NB4 (cell line): ENCODE results near the gene NAGK.
"Not testable (repeated sequence)": the region's sequence is repeated elsewhere in the genome, so short reads cannot be mapped to it uniquely, and the experiment has no call there.

ENCODE experiments used
- DNase-seq: peaks from one replicate; pipeline ENCODE4 v3.0.0; 2010; ENCODE audit warnings: low read depth
- H3K4me3 ChIP-seq: one replicate; pipeline ENCODE4 v1.5.1; 2011; ENCODE audit warnings: mild to moderate bottlenecking, low read depth, low read length, moderate library complexity
- MYC ChIP-seq: IDR thresholded peaks from 2 replicates; pipeline ENCODE4 v1.6.1; 2011; ENCODE audit warnings: low read depth, low read length
- POLR2A ChIP-seq: IDR thresholded peaks from 2 replicates; pipeline ENCODE4 v1.6.1; 2011; ENCODE audit warnings: mild to moderate bottlenecking; ENCODE audit not compliant: insufficient read length; ENCODE audit errors: extremely low read depth
- TF ChIP-seq, protein P1 (sequence below): IDR thresholded peaks from 2 replicates; pipeline ENCODE4 v1.6.1; 2011; ENCODE audit warnings: low read depth, low read length
- TF ChIP-seq, protein P2 (sequence below): IDR thresholded peaks from one replicate; pipeline ENCODE4 v1.5.1; 2012; ENCODE audit warnings: low read depth, low read length

The NAGK gene

GRCh38 chr2:71101656-71102055 lies 33.2 kb downstream of the NAGK start:
- DNase-seq, result peak; percentile 50
- TF ChIP-seq, protein P1, sequence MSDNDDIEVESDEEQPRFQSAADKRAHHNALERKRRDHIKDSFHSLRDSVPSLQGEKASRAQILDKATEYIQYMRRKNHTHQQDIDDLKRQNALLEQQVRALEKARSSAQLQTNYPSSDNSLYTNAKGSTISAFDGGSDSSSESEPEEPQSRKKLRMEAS, result no peak
- TF ChIP-seq POLR2A, result no peak
- no peak for TF ChIP-seq MYC
- TF ChIP-seq, protein P2, sequence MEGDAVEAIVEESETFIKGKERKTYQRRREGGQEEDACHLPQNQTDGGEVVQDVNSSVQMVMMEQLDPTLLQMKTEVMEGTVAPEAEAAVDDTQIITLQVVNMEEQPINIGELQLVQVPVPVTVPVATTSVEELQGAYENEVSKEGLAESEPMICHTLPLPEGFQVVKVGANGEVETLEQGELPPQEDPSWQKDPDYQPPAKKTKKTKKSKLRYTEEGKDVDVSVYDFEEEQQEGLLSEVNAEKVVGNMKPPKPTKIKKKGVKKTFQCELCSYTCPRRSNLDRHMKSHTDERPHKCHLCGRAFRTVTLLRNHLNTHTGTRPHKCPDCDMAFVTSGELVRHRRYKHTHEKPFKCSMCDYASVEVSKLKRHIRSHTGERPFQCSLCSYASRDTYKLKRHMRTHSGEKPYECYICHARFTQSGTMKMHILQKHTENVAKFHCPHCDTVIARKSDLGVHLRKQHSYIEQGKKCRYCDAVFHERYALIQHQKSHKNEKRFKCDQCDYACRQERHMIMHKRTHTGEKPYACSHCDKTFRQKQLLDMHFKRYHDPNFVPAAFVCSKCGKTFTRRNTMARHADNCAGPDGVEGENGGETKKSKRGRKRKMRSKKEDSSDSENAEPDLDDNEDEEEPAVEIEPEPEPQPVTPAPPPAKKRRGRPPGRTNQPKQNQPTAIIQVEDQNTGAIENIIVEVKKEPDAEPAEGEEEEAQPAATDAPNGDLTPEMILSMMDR, result no peak
- no peak overlapping the region for H3K4me3 ChIP-seq

- TF ChIP-seq, protein P1, result no peak
- TF ChIP-seq, protein P2, result no peak
- TF ChIP-seq MYC, result no peak
- no peak overlapping the region for H3K4me3 ChIP-seq
- DNase-seq, result no peak
Observed at GRCh38 chr2:71102981-71103681, 34.7 kb downstream of the NAGK start.

- DNase-seq, result no peak
- TF ChIP-seq, protein P2, result no peak
- TF ChIP-seq POLR2A (no peak), MYC (no peak)
- H3K4me3 ChIP-seq, result no peak overlapping the region
Observed at GRCh38 chr2:71103809-71104208, 35.4 kb downstream of the NAGK start.

- not testable (repeated sequence) for H3K4me3 ChIP-seq, DNase-seq
Observed at GRCh38 chr2:71106463-71106862, 38.0 kb downstream of the NAGK start.

- DNase-seq, result no peak
- TF ChIP-seq MYC, result no peak
- no peak overlapping the region for H3K4me3 ChIP-seq
Observed at GRCh38 chr2:71108091-71108490, 39.6 kb downstream of the NAGK start.

DNA sequence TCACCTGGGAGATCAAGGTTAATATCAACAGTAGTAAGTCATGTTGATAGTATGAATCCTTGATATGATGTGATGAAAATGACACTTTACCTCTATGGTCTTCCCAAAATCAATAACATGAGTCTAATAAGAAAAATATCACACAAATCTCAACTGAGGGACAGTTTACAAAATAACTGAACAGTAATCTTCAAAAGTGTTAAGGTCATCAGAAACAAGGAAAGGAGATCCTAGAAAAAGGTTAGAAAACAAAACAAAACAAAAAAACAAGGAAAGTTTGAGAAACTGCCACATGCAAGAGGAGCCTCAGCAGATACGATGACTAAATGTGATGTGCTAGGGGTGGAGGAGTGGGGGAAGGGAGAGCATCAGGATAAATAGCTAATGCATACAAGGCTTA lies 45.4 kb downstream of the NAGK start:
- TF ChIP-seq, protein P1, result no peak
- TF ChIP-seq MYC (no peak), POLR2A (no peak)
- TF ChIP-seq, protein P2, result no peak
- no peak overlapping the region for H3K4me3 ChIP-seq

DNA sequence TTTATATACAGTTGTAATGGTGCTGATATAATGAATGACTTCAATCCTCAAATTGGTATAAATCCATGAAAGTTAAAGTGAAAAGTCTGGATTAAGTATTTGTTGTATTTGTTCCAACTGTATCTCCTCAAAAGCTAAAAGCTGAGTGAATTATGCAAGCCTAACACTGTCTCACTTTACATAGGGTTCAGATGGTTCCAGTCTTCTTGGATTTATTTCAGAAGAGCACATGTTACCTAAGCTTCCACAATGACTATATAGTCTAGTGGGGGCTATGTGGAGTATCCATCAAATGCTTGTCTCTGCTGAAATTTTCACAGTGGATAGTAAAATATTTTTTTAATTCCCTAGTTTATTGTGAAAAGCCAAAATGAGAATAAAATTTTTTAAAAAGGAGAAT lies 48.6 kb downstream of the NAGK start:
- no peak overlapping the region for H3K4me3 ChIP-seq
- TF ChIP-seq, protein P1, result no peak
- no peak for TF ChIP-seq POLR2A
- TF ChIP-seq MYC, result no peak
- TF ChIP-seq, protein P2, result no peak
- no peak for DNase-seq

More for the DNA sequence above, 45.4 kb downstream of the NAGK start:
- DNase-seq, result no peak
